Stimulated activated CD8-positive, alpha-beta memory T cell treated with anti-CD3 and anti-CD28 coated beads, Interleukin-2, amount 100 ng/mL, for 1 hour (primary cell): ENCODE data around the gene RNF152.

Experiments
- DNase-seq, 2 donors: peaks; one replicate each; pipeline ENCODE4 v3.0.0-alpha.2; 2020; ENCODE audit warnings: low read depth in 2 of 2

Gene RNF152

DNA sequence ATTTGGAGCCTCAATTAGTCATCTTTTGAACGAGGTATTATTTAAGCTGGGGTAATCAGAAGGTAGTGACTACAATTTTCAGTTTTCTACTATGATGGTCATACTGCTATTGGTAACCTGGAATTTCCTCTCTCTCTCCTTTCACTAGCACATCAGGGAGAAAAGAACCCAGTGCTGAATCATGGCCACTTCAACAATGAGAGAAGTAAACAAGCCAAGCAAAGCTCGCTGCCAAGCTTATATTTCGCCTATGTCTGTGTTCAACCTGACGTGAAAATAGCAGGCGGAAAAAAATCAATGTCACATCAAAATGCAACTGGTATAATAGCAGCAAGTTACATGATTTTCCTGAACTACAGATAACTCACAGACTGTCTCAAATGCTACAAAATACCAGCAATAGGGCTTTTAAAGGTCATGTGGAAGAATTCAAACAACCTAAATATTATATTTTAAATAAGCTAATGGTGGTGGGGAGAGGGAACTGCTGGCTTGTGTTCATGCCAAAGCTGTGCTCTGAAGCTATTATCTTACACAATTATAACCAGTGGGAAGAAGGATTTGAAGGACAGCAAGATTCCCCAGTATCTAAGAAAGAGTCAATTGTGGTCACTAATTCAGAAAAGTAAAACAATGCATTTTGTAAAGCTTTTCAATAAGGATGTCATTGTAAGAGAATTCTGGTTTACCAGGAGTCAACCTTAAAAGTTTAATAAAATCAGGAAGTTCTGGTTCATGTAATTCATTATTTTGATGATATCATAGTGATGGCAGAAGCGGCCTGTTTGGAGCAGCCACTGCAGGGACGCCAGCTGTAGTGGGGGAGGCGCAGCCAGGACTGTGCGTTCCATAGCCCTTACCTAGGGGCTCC lies 38.0 kb downstream of the RNF152 start:
- DNase-seq = no peak

DNA sequence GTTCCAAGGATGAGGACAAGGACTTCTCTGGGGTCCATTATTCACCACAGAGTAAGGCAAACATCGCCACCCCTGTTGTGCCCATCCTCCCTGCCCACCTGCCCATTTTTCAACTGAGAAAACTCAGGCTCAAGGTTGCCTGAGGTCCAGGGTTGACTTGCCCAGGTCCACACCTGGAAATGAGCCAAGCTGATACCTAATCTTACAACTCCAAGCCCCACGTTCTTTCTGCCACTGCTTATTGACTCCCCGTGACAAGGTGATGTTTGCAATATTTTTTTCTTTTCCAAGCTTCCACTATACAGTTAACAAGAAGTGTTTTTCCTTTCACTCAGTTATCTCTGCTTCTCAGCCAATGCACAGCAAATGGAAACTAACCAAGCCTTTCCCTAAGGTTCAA lies 39.0 kb downstream of the RNF152 start:
- no peak for DNase-seq

DNA sequence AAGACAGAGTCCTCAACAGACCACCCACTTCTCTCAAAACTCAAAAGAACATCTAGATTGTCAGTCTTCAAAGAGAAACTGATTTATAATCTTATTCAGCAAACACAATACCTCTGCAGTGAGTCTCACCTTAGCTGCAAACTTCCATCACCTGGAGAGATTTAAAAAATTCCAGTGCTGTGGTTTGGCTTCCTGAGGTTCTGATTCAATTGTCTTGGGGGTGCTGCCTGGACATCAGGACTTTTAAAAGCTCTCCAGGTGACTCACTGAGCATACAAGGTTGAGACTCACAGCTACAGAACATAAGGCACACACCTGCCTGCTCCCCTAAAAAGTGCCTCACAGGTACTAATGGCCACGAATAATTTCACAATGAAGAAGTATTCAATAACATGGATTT lies 40.3 kb downstream of the RNF152 start:
- DNase-seq = no peak

DNA sequence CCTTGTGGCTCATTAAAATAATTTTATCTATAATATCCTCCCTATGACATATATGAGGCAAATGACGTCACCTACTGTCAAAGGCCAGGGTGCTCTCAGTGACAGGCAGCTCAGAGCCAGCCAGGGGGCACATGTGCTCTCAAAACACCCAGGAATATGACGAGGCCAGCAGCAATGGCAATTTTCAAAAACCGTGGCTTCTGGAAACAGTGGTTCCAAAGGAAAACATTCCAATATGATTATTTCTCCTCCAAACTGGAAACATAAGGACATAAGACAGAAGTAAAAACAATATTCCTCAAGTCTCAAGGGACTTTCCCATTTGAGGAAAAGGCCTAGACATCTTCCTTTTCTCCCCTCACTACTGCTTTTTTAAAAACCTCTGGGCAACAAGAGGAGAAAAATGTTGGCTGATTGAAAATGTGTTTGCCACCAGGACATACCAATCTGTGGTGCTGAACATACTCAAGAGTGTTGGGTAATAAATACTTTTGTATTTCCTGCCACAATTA lies 40.8 kb downstream of the RNF152 start:
- no peak for DNase-seq

DNA sequence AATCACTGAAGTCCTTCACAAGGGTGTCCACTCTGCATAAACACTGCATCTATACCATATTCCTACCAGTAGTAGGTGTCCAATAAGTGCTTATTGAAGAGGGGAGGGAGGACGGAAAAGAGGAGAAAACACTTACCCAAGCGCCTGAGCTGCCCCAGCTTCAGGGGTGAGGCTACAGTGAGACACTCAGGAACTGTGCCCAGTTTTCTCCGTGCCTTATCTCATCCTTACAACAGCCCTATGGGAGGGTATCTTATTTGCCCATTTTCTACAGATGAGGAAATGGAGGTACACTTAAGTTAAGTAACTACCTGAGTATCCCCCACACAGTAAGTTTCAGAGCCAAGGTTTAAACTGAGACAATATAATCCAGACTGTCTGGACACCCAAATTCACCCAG lies 41.5 kb downstream of the RNF152 start:
- no peak for DNase-seq

DNA sequence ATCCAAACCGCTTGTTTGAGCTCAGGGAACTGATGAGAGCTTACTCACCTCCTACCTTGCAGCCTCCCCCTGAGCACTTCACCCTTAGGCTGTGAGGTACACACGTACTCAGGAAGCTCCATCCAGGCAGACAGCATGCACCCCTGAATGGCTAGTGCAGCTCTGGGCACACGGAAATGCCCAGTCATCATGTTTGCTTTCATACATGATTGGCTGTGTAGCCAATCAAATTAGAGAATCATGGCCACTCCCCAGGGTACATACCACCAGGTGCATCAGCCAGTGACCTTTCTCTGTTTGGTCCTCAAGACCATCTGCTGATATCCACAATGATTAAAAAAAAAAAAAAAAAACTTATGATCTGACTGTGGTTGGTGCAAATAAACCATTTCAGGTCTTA lies 42.1 kb downstream of the RNF152 start:
- no peak for DNase-seq

DNA sequence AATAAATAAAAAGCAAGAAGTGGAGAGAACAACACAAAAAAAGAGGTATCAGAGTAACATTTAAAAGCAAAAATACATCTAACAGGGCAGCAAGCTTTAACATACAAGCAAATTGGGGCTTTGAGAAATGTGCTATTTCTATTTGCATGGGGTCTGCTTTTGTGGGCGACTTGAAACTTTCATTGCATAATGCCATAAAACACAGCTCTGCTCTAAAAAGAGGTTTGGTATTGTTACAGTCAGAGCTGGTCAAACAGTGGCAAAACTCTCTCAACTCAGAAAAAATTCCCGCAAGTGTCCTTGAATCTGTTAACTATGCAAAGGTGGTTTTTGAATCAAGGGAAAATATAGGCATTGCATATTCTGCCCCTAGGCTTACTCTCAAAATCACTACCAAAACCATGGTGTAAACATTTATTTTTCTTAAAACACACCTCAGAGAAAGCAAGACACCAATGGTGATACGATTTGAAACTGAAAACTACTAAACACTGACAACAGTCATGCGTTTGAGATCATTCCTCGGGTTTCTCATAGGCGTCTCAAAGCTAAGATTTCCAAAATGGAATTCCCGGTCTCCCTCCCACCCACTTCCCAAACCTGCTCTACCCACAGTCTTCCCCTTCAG lies 45.5 kb downstream of the RNF152 start:
- DNase-seq = no peak

DNA sequence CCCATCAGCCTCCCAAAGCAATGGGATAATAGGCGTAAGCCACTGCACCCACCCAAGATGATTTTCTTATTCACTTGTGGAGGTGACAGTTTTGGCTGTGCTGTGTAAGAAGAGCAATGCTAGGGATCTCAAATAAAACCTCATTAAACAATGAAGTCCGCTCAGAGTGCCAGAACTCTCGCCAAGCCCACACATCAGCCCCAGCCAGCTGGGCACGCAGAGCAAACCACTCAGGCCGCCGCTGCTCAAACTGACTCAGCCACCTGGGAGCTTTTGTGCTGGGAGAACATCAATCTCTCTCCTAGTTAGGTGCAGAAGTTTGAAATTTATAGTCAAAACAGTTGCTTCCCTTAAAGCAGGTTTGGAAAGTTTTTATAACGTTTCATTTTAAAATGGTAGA lies 47.6 kb downstream of the RNF152 start:
- no peak for DNase-seq

DNA sequence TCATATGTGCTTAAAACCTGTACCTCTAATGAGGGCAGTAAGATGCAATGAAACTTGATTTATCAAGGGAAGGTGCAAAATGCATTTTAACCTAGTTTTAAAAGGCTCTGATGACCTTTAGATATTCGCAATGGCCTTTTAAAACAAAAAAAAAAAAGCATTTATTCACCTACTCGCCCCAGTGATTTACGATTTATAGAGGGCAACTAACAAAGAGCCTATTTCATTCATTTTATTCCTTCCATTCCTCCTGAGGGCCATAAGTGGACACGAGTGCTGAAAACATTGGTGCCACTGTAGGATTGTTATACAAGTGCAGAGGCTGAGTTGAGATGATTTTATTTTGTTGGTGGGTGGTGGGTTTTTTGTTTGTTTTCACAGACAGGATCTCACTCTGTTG lies 48.1 kb downstream of the RNF152 start:
- DNase-seq = no peak

DNA sequence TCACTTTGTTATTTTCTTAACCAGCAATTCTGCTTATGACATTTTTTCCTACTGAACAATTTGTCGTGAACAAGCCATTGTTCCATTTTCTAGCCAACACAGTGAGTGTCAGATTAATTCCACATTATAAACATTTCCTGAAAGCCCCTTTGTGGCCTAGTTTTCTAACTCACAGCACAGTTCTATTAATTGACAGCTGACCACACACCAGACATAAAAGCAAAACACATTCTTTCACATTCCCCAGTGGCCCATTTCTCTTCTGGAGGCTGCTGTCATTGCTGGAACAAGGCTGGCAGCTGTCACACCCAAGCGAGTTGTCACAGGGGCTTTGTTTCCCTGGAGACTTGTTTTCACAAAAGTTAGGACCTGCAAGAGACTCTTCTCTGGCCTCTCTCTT lies 50.7 kb downstream of the RNF152 start:
- no peak for DNase-seq

DNA sequence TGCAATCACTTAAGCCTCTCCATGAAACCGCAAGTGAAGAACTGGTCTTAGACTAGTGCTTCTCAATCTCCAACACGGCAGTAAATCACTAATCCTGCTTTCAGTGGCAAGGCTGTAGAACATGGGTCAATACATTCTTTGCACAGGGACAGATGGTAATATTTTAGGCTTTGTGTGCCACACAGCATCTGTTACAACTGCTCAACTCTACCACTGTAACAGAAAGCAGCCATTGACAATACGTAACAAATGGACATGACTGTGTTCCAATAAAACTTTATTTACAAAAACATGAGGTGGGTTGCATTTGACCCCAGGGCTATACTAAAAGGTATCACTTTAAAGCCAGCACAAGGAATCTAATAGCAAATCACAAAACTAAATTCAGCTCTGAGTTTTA lies 51.1 kb downstream of the RNF152 start:
- no peak for DNase-seq

DNA sequence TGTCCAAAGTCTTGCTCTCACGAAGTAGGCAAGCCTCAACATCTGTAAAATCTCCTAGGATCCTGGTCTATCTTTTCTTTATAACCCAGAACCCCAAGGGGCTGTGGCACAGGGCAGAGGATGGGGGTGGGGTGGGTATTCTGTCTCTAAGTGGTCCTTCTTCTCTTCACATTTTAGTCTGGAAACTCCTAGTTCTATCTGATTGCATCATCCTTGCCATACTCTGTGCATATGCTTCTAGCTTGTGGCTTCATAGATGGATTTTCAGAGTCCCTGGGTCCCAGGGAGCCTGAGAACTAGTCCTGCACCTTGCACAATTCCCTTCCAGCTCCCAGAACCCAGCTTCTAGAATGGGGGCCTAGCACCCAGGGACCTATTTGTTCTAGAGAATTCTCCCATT lies 52.5 kb downstream of the RNF152 start:
- no peak for DNase-seq

DNA sequence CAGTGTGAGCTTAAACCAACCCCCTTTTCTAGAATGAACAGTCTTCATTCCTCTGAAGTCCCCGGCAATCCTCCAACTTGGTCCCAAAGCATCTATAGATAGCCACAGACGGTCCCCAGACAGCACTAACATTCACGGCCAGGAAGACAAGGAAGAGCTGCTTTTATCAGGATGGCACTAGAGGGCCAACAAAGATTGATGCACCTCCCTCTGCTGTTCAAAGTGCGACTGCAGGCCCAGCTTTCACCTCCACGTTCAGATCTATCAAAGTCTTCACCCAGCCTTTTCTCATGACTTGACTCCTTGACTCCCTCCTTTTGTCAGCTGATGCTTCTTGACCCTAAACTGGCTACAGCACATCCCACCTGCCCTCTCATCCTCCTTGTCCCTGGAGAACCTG lies 54.3 kb downstream of the RNF152 start:
- no peak for DNase-seq

DNA sequence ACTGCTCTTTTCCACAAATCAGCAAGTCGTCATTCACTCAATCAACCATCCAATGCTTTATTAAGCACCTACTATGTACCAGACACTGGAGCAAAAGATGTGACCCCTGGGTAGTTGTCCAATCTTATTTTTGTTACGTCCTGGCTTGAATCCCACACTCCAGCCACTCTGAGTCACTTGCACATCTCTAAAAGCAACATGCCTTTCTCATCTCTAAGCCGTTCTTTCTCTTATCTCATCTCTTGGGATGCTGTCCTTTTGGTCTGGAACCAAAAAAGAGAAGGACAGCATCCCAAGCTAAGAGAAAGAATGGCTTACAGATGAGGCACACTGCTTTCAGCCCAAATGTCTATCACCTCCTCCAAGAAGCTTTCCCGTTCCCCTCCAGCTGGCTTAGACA lies 58.8 kb downstream of the RNF152 start:
- DNase-seq = no peak

DNA sequence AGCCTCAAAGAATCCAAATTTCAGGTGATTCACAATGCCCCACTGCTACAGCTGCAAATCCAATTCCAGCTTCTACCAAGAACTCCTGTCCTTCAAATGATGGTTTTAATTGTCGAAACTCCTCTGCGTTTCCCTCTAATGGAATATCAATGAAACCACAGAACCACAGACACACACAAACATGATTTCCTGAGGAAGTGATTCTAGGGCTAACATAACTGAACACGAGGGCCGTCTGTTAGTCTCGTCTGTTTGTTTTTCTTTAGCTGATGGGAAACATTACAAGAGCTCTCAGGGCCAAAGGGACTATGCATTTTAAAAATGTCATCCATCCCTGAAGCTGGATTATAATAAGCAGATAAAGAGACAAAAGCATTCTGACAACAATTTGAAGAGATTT lies 59.4 kb downstream of the RNF152 start:
- DNase-seq = no peak

DNA sequence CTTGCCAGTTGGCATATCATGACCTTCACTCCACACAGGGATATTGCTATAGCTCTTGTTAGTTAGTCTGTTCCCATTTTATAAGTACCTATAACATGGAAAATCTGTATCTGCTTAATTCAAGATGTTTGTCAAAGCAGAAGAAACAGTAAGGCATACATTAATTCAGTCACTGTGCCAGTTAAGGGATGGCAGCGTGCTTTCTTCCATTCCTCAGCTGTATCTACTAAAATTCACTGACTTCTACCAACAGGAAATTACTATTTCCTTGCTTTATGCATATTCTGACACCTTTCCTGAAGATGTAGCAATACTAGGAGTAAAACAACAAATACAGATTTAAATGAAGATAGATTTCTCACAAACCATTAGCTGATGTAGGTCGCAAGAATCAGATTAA lies 59.9 kb downstream of the RNF152 start:
- no peak for DNase-seq

DNA sequence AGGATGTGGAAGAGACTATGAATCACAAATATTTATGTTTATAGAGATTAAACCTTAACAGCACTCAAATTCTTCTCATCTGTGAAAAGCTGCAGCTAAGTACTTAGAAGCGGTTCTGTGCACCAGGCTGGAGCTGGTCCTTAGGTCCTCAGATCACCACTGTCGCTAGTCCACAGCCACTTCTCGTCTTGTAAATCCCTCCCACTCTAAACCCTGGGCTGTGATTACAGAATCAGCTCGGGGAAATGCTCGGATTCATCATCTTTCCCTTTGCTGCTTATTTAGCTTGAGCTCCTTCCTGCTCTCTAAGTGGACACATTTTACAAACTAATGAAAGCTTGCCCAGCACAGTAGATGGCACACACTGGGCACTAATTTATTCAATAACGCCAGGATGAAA lies 61.7 kb downstream of the RNF152 start:
- no peak for DNase-seq

DNA sequence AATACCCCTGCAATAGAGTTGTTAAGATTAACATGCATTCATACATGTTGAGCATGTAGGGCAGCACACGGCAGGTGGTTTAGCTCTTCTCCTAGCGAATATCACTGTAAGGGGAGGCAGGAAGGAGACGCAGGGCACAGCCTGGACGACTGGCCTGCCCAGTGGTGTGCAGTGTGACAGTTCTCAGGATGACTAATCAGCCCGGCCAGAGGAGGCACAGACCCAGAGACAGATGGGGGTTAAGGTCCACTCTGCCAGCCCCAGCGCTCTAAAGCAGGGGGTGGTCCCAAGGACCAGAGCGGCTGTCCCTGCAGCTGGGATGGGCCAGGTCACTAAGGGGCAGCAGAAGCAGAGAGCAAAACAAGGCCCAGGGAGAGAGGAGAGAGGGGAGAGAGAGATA lies 63.7 kb downstream of the RNF152 start:
- no peak for DNase-seq

DNA sequence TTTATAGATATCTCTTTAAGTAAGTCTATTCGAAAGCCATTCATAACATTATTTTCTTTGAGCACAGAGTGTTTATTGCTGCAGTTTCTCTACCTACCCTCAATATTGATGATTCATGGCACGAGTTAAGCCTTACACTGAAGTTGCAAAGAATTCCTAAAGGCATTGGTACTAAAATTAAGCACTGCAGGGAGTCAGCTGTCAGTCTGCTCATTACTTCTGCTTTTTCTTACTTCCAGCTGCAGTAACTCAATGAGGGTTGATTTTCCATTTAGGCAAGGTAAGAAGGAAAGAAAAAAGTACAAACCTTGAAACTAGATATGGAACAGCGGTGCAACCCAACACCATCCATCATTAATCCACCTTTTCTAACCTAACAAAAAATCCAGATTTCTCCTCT lies 65.2 kb downstream of the RNF152 start:
- DNase-seq = no peak

DNA sequence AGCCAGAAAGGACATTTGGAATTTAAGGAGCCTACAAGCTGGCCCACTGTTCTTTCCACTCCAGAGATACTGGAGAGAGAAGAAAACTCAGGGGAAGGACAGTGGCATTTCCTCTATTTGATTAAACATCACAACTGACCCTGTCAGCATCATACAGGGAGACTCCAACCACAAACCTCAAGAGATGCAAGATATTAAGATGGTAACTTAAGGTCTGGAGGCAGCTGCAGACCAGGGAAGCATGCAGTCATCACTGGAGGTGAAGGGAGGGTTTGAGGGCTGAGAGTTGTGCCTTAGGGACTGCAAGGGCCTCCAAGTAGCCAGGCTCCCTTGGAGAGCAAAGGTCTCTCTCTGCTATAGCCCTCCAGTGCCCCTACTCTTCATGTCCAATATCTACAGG lies 67.4 kb downstream of the RNF152 start:
- DNase-seq = no peak

DNA sequence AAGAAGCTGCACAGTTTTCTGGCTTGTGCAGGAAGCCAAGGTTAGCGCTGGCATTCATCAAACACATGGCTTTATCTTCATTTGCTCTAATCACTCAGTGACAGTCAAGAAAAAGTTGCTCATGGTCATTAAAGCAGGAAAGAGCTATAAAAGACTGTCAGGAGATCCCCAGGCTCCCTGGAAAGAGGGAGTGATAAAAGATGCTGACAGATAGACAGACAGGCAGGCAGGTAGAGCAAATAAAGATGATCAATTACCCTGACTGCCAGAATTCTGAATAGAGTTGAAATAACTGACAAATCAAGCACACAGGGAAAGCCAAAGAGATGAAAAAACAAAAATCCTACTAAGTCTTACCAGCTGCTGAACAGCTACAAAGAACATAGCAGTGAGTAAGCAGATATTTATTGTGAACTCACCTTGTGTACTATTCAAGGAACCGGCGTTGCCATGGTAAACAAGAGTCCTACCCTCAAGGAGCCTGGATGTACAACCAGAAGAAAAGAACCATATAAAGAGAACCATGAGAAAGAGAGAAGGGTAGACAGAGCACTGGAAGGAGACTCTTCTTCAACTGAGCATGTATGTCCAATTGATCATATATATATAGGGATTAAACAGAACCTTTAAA lies 68.0 kb downstream of the RNF152 start:
- DNase-seq = no peak

DNA sequence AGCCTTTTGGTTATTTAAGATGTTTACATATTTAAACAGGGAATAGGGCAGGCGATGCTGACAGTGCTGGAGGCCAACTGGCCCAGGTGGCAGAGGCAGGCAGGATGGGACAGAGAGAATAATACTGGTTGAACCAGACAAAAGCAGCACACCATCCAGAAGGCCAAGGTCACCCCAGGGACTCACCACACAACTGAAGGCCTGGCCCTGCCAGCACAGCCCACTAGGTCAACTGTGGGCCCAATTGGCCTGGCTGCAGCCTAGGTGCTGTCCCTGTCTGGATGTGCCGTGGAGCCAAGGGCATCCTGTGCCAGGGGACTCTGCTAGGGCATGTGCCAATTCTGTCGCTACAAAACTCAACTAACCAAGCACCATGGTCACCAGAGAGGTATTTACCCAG lies 69.2 kb downstream of the RNF152 start:
- DNase-seq = no peak

DNA sequence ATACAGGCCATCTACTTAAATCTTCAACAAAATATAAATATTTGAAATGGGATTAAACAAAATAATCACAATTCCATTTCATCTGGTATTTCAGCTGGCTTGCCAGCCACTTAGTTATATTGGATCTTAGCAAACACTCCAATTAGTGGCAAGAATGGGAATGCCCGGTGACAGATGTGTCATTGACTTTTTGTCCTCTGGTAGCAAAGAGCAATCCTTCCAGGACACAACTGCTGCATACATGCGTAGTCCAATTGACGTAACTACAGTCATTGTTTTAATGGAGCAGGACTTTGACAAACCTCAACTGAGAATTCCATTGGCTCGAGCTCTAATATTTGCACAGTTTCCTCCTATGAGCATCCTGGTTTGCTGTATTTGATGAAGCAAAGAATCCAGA lies 69.9 kb downstream of the RNF152 start:
- DNase-seq = no peak
